Left lung (tissue), 10 donors: Measurements from ENCODE around the gene PDLIM7. TPM values are rescaled to one million over a fixed set of nuclear protein-coding genes. Genes with fewer than 3 reads are reported as not detected.
A peak's percentile ranks its signal among the peaks of the same experiment; 100 is the strongest.

Experiments used
- ATAC-seq: fragments of 200-7000 bp; cut with Tn5 transposase; one replicate; pipeline ENCODE4 v1.9.1; 2020; ENCODE audit warnings: moderate library complexity
- DNase-seq, 4 donors: peaks; one replicate each; pipeline ENCODE4 v3.0.0-alpha.2; 2013 to 2020
- H3K27ac ChIP-seq, 2 donors: fragments of 200-600 bp; sonication (generic) in 1 of 2; one replicate each; pipeline versions ENCODE4 v1.5.0 to v1.8.0; 2020 to 2021
- H3K27me3 ChIP-seq, 2 donors: fragments of 200-600 bp; sonication (generic) in 1 of 2; one replicate each; pipeline versions ENCODE4 v1.5.0 to v1.8.0; 2020 to 2021
- H3K36me3 ChIP-seq, 2 donors: fragments of 200-600 bp; sonication (generic) in 1 of 2; one replicate each; pipeline versions ENCODE4 v1.5.0 to v1.8.0; 2020 to 2021
- H3K4me1 ChIP-seq, 2 donors: fragments of 200-600 bp; one replicate each; pipeline ENCODE4 v1.8.0; 2021
- H3K4me3 ChIP-seq, 2 donors: fragments of 200-600 bp; sonication (generic) in 1 of 2; one replicate each; pipeline versions ENCODE4 v1.5.0 to v1.8.0; 2020 to 2021; ENCODE audit warnings: mild to moderate bottlenecking in 1 of 2
- H3K9me3 ChIP-seq, 2 donors: fragments of 200-600 bp; sonication (generic) in 1 of 2; one replicate each; pipeline versions ENCODE4 v1.5.0 to v1.8.0; 2020 to 2021
- intact Hi-C, 2 donors: fragments of 100-400 bp; cut with DNase I; formaldehyde crosslinking; loops; one replicate each; pipeline versions ENCODE4 v1.11.2 to v1.14.2; 2022
- polyA plus RNA-seq, 6 donors: library from polyadenylated mRNA; unstranded; fragments of 120-200 nt; gene quantifications; one replicate each; pipeline ENCODE4 v1.2.1, GENCODE V29; 2013; ENCODE audit not compliant: insufficient read length in 6 of 6
- total RNA-seq, 2 donors: library from RNA; stranded (reverse); fragmentation: NEBNext Ultra II Directional; extraction: Animal tissue kit (Norgen Biotek cat#: 25700); gene quantifications; one replicate each; pipeline ENCODE4 v1.2.1, GENCODE V29; 2021
- TF ChIP-seq, protein P1 (sequence below), 2 donors: fragments of 200-600 bp; sonication (generic) in 1 of 2; IDR thresholded peaks; one replicate each; pipeline versions ENCODE4 v1.5.0 to v1.8.0; 2021; ENCODE audit warnings: antibody characterized with exemption in 2 of 2
- donor health status: DM: no; HTN: yes; CAD: no.
- donor health status: DM: no; HTN: no; CAD: no.

The PDLIM7 gene
- total and polyA plus RNA-seq, 8 donors: 60.9 to 141 (median 90.2) TPM

DNA sequence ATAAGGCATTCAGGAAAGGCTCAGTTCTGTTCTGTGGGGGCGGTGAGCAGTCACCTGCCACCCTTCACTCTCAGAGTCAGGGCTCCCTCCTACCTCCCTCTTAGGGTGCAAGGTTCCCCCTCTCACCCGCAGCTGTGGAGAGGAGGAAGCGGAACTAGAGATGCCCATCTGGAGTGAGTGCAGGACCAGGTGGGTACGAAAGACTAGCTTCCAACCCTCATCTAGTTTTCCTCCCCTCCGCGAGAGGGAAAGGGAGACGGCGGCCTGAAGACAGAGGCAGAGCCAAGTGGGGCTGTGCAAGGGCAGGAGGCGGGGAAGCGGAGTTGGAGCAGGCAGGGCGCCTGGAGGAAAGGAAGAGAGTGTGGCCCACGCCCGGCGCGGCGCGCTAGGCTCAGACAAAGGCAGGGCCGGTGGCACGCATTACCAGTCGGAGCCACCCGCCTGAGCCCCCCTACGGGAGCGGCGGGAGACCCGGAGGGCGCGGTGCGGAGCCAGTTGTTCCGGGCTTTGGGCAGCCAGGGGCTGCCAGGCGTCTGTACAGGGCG is 43.5 kb downstream of the PDLIM7 start:
- ATAC-seq: peak; percentile 8
- intact Hi-C loops: loop anchor here (5.0 to 10.0 kb wide), 3 partner anchors 59 to 129 kb away; no protein-coding TSS in a partner anchor
- peak overlapping the region; percentile 43 to 64 for H3K4me3 ChIP-seq
- TF ChIP-seq, protein P1, sequence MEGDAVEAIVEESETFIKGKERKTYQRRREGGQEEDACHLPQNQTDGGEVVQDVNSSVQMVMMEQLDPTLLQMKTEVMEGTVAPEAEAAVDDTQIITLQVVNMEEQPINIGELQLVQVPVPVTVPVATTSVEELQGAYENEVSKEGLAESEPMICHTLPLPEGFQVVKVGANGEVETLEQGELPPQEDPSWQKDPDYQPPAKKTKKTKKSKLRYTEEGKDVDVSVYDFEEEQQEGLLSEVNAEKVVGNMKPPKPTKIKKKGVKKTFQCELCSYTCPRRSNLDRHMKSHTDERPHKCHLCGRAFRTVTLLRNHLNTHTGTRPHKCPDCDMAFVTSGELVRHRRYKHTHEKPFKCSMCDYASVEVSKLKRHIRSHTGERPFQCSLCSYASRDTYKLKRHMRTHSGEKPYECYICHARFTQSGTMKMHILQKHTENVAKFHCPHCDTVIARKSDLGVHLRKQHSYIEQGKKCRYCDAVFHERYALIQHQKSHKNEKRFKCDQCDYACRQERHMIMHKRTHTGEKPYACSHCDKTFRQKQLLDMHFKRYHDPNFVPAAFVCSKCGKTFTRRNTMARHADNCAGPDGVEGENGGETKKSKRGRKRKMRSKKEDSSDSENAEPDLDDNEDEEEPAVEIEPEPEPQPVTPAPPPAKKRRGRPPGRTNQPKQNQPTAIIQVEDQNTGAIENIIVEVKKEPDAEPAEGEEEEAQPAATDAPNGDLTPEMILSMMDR (IDR thresholded peaks at IDR 0.05): no peak
- H3K27me3 ChIP-seq: peaks cover 0 to 54% of the 10 kb centered on the region in 2 donors
- peak in 1 of 4 donors; percentile 86 for DNase-seq
- peaks cover 0 to 13% of the 10 kb centered on the region in 2 donors for H3K36me3 ChIP-seq
- H3K4me1 ChIP-seq: peaks cover 8 to 46% of the 10 kb centered on the region in 2 donors
- peak overlapping the region; percentile 21 to 80 for H3K27ac ChIP-seq
- no peaks in the 10 kb centered on the region for H3K9me3 ChIP-seq

DNA sequence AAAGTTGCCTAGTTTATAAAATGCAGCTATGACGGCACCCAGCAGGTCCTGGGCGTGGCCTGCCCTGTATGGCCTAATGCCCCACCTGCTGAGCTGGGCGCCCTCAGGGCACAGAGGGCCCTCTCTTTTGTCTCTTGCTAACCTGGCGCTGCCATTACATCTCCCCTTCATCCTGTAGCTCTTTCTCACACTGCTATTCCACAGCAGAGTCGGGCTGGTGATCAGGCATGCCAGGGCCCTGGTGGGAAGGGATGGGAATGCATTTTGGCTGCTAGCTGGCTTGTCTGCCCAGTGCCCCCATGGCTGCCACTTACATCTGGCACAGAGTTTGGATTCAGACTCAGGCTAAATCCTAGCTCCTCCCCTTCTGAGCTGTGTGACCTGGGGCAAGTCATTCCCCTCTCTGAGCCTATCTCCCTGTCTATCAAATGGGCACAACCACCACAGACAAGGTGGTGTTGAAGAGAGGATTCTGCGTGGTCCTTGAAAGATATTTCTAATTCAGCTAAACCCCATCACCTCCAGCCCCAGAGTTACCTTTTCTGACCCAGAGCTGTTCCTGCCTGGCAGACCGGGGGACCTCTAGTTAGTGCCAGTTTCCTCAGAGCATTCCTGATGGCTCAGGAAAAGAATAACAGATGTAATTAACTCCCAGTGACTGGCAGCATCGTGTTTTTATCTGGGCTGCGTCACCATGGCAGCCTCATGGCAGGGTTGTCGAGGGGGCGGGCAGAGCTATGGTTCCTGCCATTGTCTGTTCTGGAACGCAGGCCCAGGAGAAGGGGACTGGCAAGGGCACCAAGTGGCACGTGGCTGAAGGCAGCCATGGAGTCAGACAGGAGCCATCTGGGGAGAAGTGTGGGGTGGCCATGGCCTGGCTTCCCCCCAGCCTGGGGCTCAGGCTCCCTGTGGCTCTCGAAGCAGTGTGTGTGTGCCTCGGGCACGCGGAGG is 44.4 kb downstream of the PDLIM7 start:
- intact Hi-C loops: loop anchor here (5.0 to 10.0 kb wide), 3 partner anchors 58 to 128 kb away; no protein-coding TSS in a partner anchor
- TF ChIP-seq, protein P1 (IDR thresholded peaks at IDR 0.05): no peak
- no peak for DNase-seq
- peaks cover 0 to 4% of the 10 kb centered on the region in 2 donors for H3K36me3 ChIP-seq
- no peak overlapping the region for H3K4me3 ChIP-seq
- H3K9me3 ChIP-seq: no peaks in the 10 kb centered on the region
- ATAC-seq: no peak
- peaks cover 0 to 64% of the 10 kb centered on the region in 2 donors for H3K27me3 ChIP-seq
- no peak overlapping the region for H3K27ac ChIP-seq
- H3K4me1 ChIP-seq: peaks cover 8 to 53% of the 10 kb centered on the region in 2 donors

DNA sequence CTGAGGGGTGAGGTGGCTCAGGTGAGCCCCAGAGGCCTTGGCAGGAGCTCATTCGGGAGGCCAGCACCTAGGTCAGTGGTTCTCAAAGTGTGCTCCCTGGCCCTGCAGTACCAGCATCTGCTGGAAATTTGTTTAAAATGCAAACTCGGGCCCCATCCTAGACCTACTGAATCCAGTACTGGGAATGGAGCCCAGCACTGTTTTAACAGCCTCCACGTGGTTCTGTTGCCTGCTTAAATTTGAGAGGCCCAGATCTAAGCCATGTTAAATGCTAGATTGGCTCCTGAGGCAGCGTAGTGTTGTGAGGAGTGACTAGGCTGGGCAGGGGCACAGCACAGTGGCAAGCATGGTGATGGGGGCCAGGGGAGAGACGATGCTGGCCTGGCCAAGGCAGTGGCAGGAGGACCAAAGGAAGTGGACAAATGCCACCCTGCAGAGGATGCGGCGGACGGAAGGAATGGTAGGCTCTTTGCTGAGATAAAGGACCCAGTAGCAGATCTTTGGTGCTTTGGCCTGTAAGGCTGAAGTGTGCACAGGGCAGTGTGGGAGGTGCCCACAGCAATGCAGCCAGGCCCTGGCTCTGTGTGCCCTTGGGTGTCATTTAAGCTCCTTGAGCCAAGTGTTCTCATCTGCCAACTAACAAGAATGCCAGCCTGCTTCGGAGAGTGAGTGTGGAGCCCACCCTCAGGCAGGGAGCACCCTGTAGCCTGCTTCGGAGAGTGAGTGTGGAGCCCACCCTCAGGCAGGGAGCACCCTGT is 46.6 kb downstream of the PDLIM7 start:
- intact Hi-C loops: loop anchor here (5.0 to 10.0 kb wide), 3 partner anchors 56 to 126 kb away; no protein-coding TSS in a partner anchor
- H3K36me3 ChIP-seq: no peaks in the 10 kb centered on the region
- H3K9me3 ChIP-seq: no peaks in the 10 kb centered on the region
- TF ChIP-seq, protein P1 (IDR thresholded peaks at IDR 0.05): no peak
- ATAC-seq (no peak), DNase-seq (no peak)
- peaks cover 15 to 56% of the 10 kb centered on the region in 2 donors for H3K4me1 ChIP-seq
- no peak overlapping the region for H3K4me3 ChIP-seq
- H3K27me3 ChIP-seq: peaks cover 0 to 85% of the 10 kb centered on the region in 2 donors
- no peak overlapping the region for H3K27ac ChIP-seq

DNA sequence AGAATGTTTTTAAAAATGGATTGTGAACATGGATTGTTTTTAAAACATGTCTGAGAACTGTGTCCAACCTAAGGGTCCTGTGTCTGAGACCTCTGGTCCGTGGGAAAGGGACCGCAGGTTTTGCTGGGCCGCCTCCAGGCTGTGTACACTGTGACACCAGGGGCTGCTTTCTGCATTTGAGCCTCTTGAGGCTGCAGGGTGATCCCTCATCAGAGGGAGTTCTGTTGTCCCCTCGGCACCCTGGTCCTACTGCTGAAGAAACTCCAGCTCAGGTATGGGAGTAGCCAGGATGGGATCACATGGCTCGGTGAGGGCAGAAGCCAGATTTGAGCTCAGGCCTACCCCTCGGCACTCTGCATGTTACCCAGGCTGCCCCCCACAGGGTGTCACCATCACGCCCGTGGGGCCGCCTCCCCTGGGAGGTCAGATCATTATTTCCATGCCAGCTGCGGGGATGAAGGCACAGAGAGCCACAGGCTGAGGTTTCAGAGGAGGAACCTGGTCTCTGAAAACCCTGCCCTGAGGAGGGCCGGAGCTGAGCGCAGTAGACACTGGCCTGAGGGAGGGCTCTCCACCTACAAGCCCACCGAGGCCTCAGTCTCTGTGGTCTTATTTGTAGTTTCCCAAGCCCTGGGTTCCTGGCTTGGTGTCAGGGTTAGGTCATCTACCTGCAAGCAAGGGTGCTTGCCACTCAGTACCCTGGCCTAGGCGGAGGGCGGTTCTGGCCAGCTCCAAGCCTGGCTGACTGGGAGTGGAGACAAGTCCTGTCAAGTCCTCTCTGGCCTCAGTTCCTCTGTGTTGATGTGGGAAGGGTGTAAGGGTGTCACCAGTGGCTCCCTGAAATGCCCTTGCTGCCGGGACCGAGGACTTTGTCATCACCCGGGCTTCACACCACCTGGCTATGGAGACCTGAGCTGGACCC is 48.0 kb downstream of the PDLIM7 start:
- TF ChIP-seq, protein P1 (IDR thresholded peaks at IDR 0.05): no peak
- Histone ChIP-seq H3K9me3 (no peaks in the 10 kb centered on the region), H3K27me3 (peaks cover 0 to 81% of the 10 kb centered on the region in 2 donors), H3K36me3 (no peaks in the 10 kb centered on the region), H3K27ac (no peak overlapping the region), H3K4me1 (peaks cover 15 to 54% of the 10 kb centered on the region in 2 donors), H3K4me3 (no peak overlapping the region)
- no peak for DNase-seq
- intact Hi-C loops: loop anchor here (5.0 to 10.0 kb wide), 3 partner anchors 55 to 125 kb away; no protein-coding TSS in a partner anchor
- no peak for ATAC-seq
